Thymus (tissue), 11 donors: ENCODE measurements around the gene POLK. TPM values are rescaled to one million over a fixed set of nuclear protein-coding genes. Genes with fewer than 3 reads are reported as not detected.
"Not testable (repeated sequence)": the region's sequence is repeated elsewhere in the genome, so short reads cannot be mapped to it uniquely, and the experiment has no call there.

ENCODE experiments used
- DNase-seq, 9 donors: peaks; one replicate each; pipeline ENCODE4 v3.0.0-alpha.2; 2013; ENCODE audit warnings: low spot score in 9 of 9, low read depth in 6 of 9, missing footprints in 1 of 9
- H3K27ac ChIP-seq, 2 donors: one replicate each; pipeline ENCODE4 v1.5.1; 2013; ENCODE audit warnings: control low read depth in 1 of 2, low read depth in 1 of 2, low read length in 1 of 2, mild to moderate bottlenecking in 1 of 2, moderate library complexity in 1 of 2
- H3K27me3 ChIP-seq, 2 donors: one replicate each; pipeline ENCODE4 v1.5.1; 2013; ENCODE audit warnings: low read length in 1 of 2; ENCODE audit not compliant: control insufficient read depth in 2 of 2, insufficient read depth in 1 of 2
- H3K36me3 ChIP-seq, 2 donors: one replicate each; pipeline ENCODE4 v1.5.1; 2013; ENCODE audit warnings: low read length in 1 of 2, mild to moderate bottlenecking in 1 of 2, moderate library complexity in 1 of 2; ENCODE audit not compliant: control insufficient read depth in 2 of 2, insufficient read depth in 2 of 2
- H3K4me1 ChIP-seq, 2 donors: one replicate each; pipeline ENCODE4 v1.5.1; 2013; ENCODE audit warnings: low read length in 2 of 2; ENCODE audit not compliant: control insufficient read depth in 2 of 2, insufficient read depth in 2 of 2
- H3K4me3 ChIP-seq, 2 donors: one replicate each; pipeline ENCODE4 v1.5.1; 2013; ENCODE audit warnings: low read length in 2 of 2, control low read depth in 1 of 2, mild to moderate bottlenecking in 1 of 2
- H3K9me3 ChIP-seq, 2 donors: one replicate each; pipeline ENCODE4 v1.5.1; 2013; ENCODE audit warnings: low read length in 1 of 2, mild to moderate bottlenecking in 1 of 2; ENCODE audit not compliant: control insufficient read depth in 2 of 2, insufficient read depth in 1 of 2
- WGBS: extraction: QIAGEN DNeasy Blood & Tissue Kit; methylation state at CpG from one replicate; pipeline ENCODE4 v1.1.7; 2013; 5-methylcytosine and 5-hydroxymethylcytosine counted together
- polyA plus RNA-seq: library from polyadenylated mRNA; stranded (reverse); fragments of 200-250 nt; gene quantifications from one replicate; pipeline ENCODE4 v1.2.3, GENCODE V29; 2013
- total RNA-seq: library from RNA; stranded (reverse); fragments of 120-200 nt; gene quantifications from one replicate; pipeline ENCODE4 v1.2.4, GENCODE V29; 2013
- donor health status: healthy.

Gene POLK
- total and polyA plus RNA-seq, 2 donors = 10.2 to 23.1 TPM

DNA sequence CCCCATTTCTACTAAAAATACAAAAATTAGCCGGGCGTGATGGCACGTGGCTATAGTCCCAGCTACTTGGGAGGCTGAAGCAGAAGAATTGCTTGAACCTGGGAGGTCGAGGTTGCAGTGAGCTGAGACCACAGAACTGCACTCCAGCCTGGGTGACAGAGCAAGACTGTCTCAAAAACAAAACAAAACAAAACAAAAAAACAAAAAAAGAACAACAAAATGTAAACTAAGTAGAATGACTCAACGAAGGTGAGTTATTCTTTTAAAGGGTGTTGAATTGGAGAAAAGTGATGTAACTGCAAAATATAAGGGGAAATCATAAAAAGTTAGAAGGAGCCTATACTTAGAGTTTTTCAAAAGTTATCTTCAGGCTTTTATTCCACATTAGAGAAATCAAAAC, 6.6 kb upstream of the POLK start:
- H3K27ac ChIP-seq, H3K36me3 ChIP-seq, DNase-seq, H3K27me3 ChIP-seq, H3K4me3 ChIP-seq, H3K4me1 ChIP-seq, H3K9me3 ChIP-seq: not testable (repeated sequence)
- WGBS = 94% methylated on average over 5 of the region's 5 CpGs

DNA sequence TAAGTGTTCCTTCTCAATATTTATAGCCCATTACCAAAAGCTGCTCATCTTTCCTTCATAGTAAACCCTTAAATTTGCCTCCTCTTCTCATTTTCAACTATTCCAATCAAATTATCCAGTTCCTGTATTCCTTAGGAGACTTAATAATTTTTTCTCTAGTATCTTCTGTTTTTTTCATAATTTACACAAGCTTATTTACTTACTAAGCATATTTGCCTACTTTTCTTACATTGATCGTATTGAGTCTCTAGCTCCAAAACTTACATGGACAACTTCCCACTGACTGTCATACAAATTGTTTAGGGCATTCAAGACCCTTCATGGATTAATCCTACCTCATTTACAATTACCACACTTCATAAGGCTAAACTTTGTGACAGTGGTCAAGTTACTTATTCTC, 3.9 kb upstream of the POLK start:
- Histone ChIP-seq H3K27me3 (no peaks in the 10 kb centered on the region), H3K9me3 (no peaks in the 10 kb centered on the region), H3K4me1 (peaks cover 7% of the 10 kb centered on the region in 2 donors), H3K27ac (no peak overlapping the region), H3K4me3 (no peak overlapping the region), H3K36me3 (no peaks in the 10 kb centered on the region)
- DNase-seq = no peak
- WGBS = 100% methylated on average over 1 of the region's 1 CpG

DNA sequence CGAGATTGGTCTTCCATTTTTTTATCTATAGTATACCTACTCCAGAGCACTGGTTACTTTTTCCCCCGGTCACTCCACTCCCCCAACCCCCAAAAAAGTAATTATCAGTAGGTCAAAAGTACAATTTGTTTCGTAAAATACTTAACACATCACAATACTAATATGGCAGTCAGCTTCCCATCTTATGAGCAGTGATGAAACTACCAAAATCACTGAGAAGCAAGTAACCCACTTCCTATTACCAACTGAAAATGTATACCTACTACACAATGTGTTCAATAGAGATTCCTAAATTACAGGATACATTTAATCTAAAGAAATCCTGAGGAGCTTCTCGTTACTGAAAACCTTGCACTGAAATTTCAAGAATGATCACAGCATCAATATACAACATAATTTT, 2.1 kb upstream of the POLK start:
- H3K4me3 ChIP-seq = peak overlapping the region; percentile 86 to 93
- H3K4me1 ChIP-seq = peaks cover 7 to 8% of the 10 kb centered on the region in 2 donors
- H3K27ac ChIP-seq = no peak overlapping the region

GRCh38 chr5:75509956-75510355, 1.7 kb upstream of the POLK start:
- DNase-seq = peak in 1 of 9 donors; percentile 18
- 3% methylated on average over 1 of the region's 1 CpG for WGBS
- no peaks in the 10 kb centered on the region for H3K27me3 ChIP-seq
- no peaks in the 10 kb centered on the region for H3K36me3 ChIP-seq
- H3K9me3 ChIP-seq = no peaks in the 10 kb centered on the region
- H3K4me3 ChIP-seq = peak overlapping the region; percentile 86 to 93
- H3K27ac ChIP-seq = no peak overlapping the region
- H3K4me1 ChIP-seq = peaks cover 7 to 8% of the 10 kb centered on the region in 2 donors

More for the DNA sequence above, 2.1 kb upstream of the POLK start:
- 87% methylated on average over 4 of the region's 4 CpGs for WGBS
- no peaks in the 10 kb centered on the region for H3K27me3 ChIP-seq
- DNase-seq = no peak
- H3K9me3 ChIP-seq = no peaks in the 10 kb centered on the region
- H3K36me3 ChIP-seq = no peaks in the 10 kb centered on the region

GRCh38 chr5:75510417-75510835, 1.3 kb upstream of the POLK start:
- Histone ChIP-seq H3K9me3 (no peaks in the 10 kb centered on the region), H3K4me1 (peaks cover 7 to 8% of the 10 kb centered on the region in 2 donors), H3K27me3 (no peaks in the 10 kb centered on the region), H3K36me3 (no peaks in the 10 kb centered on the region), H3K27ac (peak overlapping the region; percentile 78 to 91), H3K4me3 (peak overlapping the region; percentile 86 to 93)
- DNase-seq = peak in 2 of 9 donors; percentile 18 to 36
- under 1% methylated on average over 15 of the region's 15 CpGs for WGBS

- H3K27me3 ChIP-seq = no peaks in the 10 kb centered on the region
- H3K27ac ChIP-seq = peak overlapping the region; percentile 78 to 91
- under 1% methylated on average over 54 of the region's 54 CpGs for WGBS
- H3K4me3 ChIP-seq = peak overlapping the region; percentile 86 to 93
- H3K9me3 ChIP-seq = no peaks in the 10 kb centered on the region
- H3K4me1 ChIP-seq = peaks cover 7 to 8% of the 10 kb centered on the region in 2 donors
- no peaks in the 10 kb centered on the region for H3K36me3 ChIP-seq
- peak in 1 of 9 donors; percentile 31 for DNase-seq
Observed at GRCh38 chr5:75510836-75511434, 756 bp upstream of the POLK start.

DNA sequence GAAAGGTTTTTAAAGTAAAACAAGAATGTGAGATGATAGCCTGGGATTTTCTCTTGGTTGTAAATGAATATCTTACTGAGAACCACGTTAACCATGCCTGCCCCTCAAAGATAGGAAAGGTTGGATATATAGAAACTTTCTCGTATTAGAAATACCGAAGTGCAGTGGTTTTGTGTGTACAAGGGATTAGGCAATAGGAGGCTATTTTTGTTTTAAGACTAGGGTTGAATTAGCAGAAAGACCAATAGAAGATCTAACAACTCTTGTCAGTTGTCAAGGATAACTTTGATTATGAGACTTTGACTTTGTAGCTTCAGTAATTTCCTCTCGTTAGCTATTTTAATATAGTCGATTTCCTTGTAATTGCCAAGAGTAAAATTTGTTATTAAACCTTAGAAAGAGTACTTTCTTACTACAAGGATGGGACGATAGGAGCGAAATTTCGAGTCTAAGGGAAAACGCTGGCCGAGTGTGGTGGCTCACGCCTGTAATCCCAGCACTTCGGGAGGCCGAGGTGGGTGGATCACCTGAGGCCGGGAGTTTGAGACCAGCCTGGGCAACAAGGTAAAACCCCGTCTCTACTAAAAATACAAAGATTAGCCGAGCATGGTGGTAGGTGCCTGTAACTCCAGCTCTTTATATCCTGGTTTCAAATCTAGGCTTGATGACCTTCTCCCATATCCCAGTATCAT, 838 bp downstream of the POLK start:
- peak overlapping the region in 1 of 2 donors; percentile 82 for H3K27ac ChIP-seq
- H3K4me3 ChIP-seq = peak overlapping the region; percentile 86 to 93
- H3K4me1 ChIP-seq = peaks cover 7 to 8% of the 10 kb centered on the region in 2 donors
- WGBS = 83% methylated on average over 16 of the region's 16 CpGs
- DNase-seq = no peak
- no peaks in the 10 kb centered on the region for H3K27me3 ChIP-seq
- no peaks in the 10 kb centered on the region for H3K9me3 ChIP-seq
- H3K36me3 ChIP-seq = no peaks in the 10 kb centered on the region

DNA sequence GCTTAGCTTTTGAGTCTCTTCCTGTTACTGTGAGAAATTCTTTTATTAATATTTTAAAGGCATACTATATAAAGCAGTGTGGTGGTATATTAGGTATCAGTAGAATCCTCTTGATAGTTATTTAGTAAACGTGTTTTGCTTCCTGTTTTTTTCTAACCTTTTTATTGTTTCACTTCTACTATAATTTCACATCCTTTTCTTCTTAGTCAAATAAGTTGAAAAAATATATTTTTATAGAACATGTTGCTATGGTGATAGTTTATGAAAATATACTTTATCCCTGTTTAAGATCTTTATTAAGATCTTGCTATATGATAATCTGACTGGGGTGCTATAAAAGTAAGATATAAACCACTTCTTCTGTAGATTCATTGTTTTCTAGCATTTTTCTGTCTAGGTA, 2.1 kb downstream of the POLK start:
- Histone ChIP-seq H3K27ac (no peak overlapping the region), H3K9me3 (no peaks in the 10 kb centered on the region), H3K4me3 (no peak overlapping the region), H3K27me3 (no peaks in the 10 kb centered on the region), H3K36me3 (no peaks in the 10 kb centered on the region), H3K4me1 (peaks cover 7 to 8% of the 10 kb centered on the region in 2 donors)
- no peak for DNase-seq
- 71% methylated on average over 1 of the region's 1 CpG for WGBS

DNA sequence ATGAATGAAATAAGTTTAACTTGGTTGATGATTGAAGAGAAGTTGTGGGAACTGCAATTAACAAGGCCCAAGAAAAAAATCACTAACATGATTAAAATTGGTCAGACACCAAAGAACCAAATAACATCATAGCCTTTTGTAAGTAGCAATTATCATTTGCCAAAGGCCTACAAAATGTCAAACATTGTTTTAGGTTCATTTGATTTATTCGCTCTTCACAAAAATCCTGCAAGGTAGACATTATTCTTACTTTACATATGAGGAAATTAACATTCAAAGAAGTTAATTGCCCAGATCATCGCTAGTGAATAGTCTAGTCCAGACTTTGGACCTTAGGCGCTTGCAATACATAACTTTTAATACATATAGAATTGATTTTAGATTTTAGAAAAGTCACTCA, 2.6 kb downstream of the POLK start:
- DNase-seq = no peak
- 99% methylated on average over 3 of the region's 3 CpGs for WGBS
- H3K27ac ChIP-seq = no peak overlapping the region
- H3K4me3 ChIP-seq = no peak overlapping the region
- H3K9me3 ChIP-seq = no peaks in the 10 kb centered on the region
- H3K27me3 ChIP-seq = no peaks in the 10 kb centered on the region
- H3K36me3 ChIP-seq = no peaks in the 10 kb centered on the region
- peaks cover 7 to 8% of the 10 kb centered on the region in 2 donors for H3K4me1 ChIP-seq
